ENCODE measurements around the gene TNS1.

TNS1 gene

GRCh38 chr2:217889656-217890055, 113.1 kb downstream of the TNS1 start:
- DNase-seq, result no peak

- DNase-seq, result no peak
Measured at GRCh38 chr2:217887841-217888701, 114.7 kb downstream of the TNS1 start.

GRCh38 chr2:217886720-217887309, 116.0 kb downstream of the TNS1 start:
- peak; percentile 81 for DNase-seq

GRCh38 chr2:217886091-217886490, 116.7 kb downstream of the TNS1 start:
- DNase-seq, result no peak

- no peak for DNase-seq
Measured at GRCh38 chr2:217884985-217885384, 117.8 kb downstream of the TNS1 start.

GRCh38 chr2:217880891-217881290, 121.9 kb downstream of the TNS1 start:
- no peak for DNase-seq

DNA sequence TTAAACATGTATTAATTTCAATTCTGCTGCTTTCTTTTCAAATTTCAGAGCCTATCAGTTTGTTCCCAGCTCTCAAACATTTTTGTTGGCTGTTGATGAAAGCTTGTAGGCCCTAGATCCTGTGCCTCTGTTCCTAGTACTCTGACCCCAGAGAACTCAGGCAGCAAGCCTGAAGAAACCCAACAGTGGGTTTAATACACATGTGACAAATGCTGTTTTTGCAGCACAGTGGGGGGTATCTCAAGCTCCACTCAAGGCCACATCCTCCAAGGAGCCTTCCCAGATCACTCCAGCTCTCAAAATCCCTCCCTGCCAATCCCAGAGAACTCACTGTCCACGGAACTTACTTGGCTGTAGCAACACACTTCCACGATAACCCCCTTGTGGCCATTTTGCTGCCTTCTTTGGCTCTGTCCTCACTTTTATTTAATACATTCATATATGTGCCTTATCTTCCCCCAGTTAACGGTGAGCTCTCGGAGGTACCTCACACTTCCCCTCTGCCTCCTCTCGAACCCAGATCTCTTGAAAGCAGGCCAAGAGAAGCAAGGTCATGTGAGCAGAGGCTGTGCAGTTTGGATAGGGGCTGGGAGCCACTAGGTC, 122.4 kb downstream of the TNS1 start:
- no peak for DNase-seq

- no peak for DNase-seq
Measured at GRCh38 chr2:217878915-217879590, 123.7 kb downstream of the TNS1 start.

- DNase-seq, result no peak
Measured at GRCh38 chr2:217877866-217878265, 124.9 kb downstream of the TNS1 start.

- no peak for DNase-seq
Measured at GRCh38 chr2:217876253-217876570, 126.6 kb downstream of the TNS1 start.

DNA sequence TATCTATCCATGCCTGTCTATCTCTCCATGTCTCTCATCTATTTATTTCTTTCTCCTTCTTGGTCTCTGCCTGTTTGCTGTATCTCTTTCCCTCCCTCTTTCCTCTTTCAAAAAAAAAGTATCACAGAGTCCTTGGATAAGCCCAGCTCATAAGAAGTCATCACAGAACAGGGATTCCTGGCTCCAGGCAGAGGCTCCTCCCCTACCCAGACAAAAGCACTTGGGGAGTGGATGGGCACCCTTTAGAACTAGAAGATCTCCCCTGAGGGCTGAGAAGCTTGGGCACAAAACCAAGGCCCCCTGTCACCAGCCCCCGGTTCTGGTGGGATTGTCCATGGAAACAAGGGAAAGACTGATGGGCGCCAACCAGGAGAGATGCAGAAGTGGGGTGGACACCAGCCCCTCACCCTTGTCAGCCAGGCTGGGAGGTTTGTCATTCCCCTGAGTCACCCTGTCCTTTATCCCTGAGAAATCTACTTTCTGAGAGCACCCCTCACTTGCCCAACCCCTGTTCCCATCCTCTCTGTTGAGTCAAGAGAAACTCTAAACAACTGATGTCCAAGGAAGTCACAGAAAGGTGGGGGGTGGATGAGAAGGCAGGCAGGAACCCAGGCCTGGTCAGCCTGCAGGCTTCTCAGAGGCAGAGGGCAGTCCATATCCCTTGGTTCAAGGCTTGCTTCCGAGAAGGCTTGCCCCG, 127.1 kb downstream of the TNS1 start:
- no peak for DNase-seq

DNA sequence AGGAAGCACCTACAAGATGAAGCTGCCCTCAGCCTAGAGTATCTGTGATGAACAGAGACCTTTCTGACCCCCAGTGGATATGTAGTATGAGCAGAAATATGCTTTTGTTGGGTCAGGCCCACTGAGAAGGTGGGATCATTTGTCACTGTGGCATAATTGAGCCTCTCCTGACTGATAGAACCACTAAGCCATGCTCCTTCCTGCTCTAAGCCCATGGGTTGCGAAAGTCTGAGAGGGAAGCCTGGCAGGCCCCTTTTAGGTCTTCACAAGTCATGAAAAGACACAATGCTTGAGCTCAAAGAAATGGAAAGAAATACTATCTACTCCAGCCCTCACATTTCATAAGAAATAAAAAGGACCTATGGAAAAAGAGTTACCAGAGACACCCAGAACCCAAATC, 127.7 kb downstream of the TNS1 start:
- DNase-seq, result no peak

- DNase-seq, result no peak
Measured at GRCh38 chr2:217873371-217873770, 129.4 kb downstream of the TNS1 start.

- no peak for DNase-seq
Measured at GRCh38 chr2:217872319-217872718, 130.5 kb downstream of the TNS1 start.

DNA sequence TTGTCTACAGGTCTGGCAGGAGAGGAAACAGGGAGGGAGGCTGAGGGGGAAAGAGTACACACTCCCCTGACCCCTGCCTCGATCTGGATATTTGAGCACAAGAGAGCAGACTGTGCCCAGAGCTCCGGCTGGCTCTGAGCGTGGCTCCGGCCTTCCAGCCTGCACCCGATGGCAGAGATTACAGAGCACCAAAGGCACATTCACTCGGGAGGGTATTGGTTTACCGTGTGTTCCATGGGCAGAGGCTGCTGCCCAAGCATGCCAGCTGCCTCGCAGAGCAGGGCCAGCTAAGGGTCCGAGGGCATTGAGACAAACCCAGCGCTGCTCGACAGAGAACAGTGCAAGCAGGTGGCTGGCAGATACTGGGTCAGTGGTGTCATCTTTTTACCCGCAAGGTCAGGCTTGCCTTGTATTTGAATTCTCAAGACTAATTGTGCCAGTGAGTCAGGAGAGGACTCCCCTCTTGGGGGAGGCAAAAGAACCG, 132.2 kb downstream of the TNS1 start:
- no peak for DNase-seq

- no peak for DNase-seq
Measured at GRCh38 chr2:217868911-217869334, 133.9 kb downstream of the TNS1 start.

DNA sequence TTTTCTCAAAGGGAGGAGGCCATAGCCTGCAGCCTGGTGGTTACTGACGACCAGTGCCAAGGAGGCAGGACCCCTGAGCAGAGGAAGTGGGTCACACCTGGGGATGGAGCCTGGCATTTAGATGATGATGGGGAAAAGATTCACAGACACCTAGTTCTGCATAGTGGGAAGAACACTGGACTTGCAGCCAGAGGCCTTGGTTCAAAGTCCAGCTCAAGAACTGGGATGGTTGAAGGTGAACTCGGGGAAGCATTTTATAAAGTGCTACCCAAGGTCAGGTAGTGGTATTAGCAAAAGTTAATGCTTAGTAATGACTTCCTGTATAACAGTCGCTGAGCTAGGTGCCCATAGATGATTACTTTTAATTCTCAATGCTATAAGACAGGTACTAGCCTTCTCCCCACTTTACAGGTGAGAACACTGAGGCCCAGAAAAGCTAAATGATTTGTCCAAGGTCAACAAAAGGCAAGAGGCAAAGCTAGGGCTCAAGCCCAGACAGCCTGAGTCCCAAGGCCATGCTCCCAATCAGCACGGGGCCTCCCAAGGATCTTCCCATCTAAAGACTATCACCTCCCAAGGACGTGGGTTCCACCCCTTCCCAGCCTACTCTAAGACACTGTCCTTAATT, 134.4 kb downstream of the TNS1 start:
- DNase-seq, result no peak

GRCh38 chr2:217866457-217866856, 136.3 kb downstream of the TNS1 start:
- no peak for DNase-seq

GRCh38 chr2:217864963-217865772, 137.6 kb downstream of the TNS1 start:
- DNase-seq, result no peak

GRCh38 chr2:217863883-217864282, 138.9 kb downstream of the TNS1 start:
- DNase-seq, result no peak

GRCh38 chr2:217861334-217861877, 141.4 kb downstream of the TNS1 start:
- no peak for DNase-seq
